Tibial nerve (tissue), 4 donors: ENCODE data around the gene C16orf96. TPM values are rescaled to one million over a fixed set of nuclear protein-coding genes. Genes with fewer than 3 reads are reported as not detected.

Experiments
- DNase-seq, 2 donors: peaks; one replicate each; pipeline ENCODE4 v3.0.0-alpha.2; 2019; ENCODE audit warnings: low spot score in 2 of 2
- H3K27ac ChIP-seq, 4 donors: fragments of 200-600 bp; sonication (generic) in 3 of 4; one replicate each; pipeline ENCODE4 v1.5.1; 2017 to 2019; ENCODE audit warnings: mild to moderate bottlenecking in 1 of 4
- H3K27me3 ChIP-seq, 2 donors: fragments of 200-600 bp; sonication (generic) in 1 of 2; one replicate each; pipeline versions ENCODE4 v1.5.1 to v1.6.0; 2017 to 2019
- H3K36me3 ChIP-seq, 3 donors: fragments of 200-600 bp; sonication (generic); one replicate each; pipeline ENCODE4 v1.5.1; 2018 to 2019
- H3K4me1 ChIP-seq, 4 donors: fragments of 200-600 bp; sonication (generic) in 3 of 4; one replicate each; pipeline ENCODE4 v1.5.1; 2017 to 2019
- H3K4me3 ChIP-seq, 4 donors: fragments of 200-600 bp; sonication (generic) in 3 of 4; one replicate each; pipeline ENCODE4 v1.5.1; 2017 to 2019; ENCODE audit warnings: mild to moderate bottlenecking in 1 of 4, moderate library complexity in 1 of 4
- H3K9me3 ChIP-seq, 4 donors: fragments of 200-600 bp; sonication (generic) in 3 of 4; one replicate each; pipeline ENCODE4 v1.5.1; 2017 to 2019
- EP300 ChIP-seq, 2 donors: sonication (generic); formaldehyde crosslinking; IDR thresholded peaks; one replicate each; pipeline ENCODE4 v1.6.1; 2017; ENCODE audit warnings: antibody characterized with exemption in 2 of 2, mild to moderate bottlenecking in 1 of 2
- POLR2A ChIP-seq, 2 donors: fragments of 450-650 bp; IDR thresholded peaks; one replicate each; pipeline ENCODE4 v1.6.1; 2017; ENCODE audit warnings: antibody characterized with exemption in 2 of 2, mild to moderate bottlenecking in 2 of 2, moderate library complexity in 2 of 2
- WGBS, 2 donors: methylation state at CpG; one replicate each; pipeline ENCODE4 v1.1.5; 2018; 5-methylcytosine and 5-hydroxymethylcytosine counted together
- total RNA-seq, 4 donors: library from RNA; depleted of rRNA; stranded (reverse); fragments of >200 nt; gene quantifications; one replicate each; pipeline ENCODE4 v1.1.0, GENCODE V29; 2016
- TF ChIP-seq, protein P1 (sequence below), 5 experiments: fragments of 200-600 bp in 3 of 5; fragments of 450-650 bp in 2 of 5; sonication (generic) in 3 of 5; IDR thresholded peaks; one replicate each; pipeline ENCODE4 v1.5.1; 2016 to 2019; ENCODE audit warnings: antibody characterized with exemption in 5 of 5, mild to moderate bottlenecking in 3 of 5, moderate library complexity in 2 of 5

The C16orf96 gene
- total RNA-seq, 4 donors from 2014 or later = 0.20 to 0.21 TPM; not detected in 2

DNA sequence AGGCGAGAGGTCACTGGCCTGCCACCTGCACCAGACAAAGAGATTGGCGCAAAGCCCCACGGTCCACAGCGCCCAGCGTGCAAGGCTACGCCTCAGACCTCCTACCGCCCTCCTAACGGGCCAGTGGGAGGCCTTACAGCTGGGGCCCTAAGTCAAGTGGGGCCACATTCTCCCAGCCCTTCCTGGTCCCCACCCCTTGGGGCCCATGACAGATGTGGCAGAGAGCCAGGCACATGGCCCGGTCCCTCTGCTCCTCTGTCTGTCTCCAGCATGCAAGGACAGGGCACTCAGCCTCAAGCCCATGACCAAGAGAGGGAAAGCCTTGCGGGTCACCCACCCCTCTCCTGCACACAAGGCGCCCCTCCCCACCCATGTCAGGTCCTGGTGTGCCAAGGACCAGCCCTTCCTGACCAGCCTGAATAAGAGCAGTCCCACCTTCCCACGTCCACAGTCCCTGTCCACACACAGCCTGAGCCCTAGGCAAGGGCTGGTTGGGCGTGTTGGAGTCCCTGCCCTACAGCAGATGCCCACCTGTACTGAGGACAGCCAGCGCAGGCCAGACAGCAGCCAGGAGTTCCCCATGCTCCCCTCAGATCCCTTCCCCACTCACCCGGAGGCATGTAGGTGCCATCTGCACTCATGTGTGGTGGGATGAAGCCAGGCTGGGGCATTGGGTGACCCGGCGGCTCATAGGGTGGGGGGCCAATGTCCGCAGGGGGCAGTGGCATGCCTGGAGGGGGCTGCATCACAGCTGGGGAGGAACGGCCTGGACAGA is 42.9 kb upstream of the C16orf96 start:
- WGBS, 2 donors = 86% methylated on average over 18 of the region's 19 CpGs
- no peak for DNase-seq
- Histone ChIP-seq H3K36me3 (peaks cover 0 to 57% (median 21%) of the 10 kb centered on the region in 3 donors), H3K4me1 (peaks cover 0 to 66% (median 25%) of the 10 kb centered on the region in 4 donors), H3K27me3 (no peaks in the 10 kb centered on the region), H3K9me3 (no peaks in the 10 kb centered on the region), H3K4me3 (no peak overlapping the region), H3K27ac (peak overlapping the region in 3 of 4 donors; percentile 69 to 90 (median 78))
- no peak for TF ChIP-seq POLR2A (IDR thresholded peaks at IDR 0.05)
- TF ChIP-seq EP300 (IDR thresholded peaks at IDR 0.05) = no peak
- TF ChIP-seq, protein P1, sequence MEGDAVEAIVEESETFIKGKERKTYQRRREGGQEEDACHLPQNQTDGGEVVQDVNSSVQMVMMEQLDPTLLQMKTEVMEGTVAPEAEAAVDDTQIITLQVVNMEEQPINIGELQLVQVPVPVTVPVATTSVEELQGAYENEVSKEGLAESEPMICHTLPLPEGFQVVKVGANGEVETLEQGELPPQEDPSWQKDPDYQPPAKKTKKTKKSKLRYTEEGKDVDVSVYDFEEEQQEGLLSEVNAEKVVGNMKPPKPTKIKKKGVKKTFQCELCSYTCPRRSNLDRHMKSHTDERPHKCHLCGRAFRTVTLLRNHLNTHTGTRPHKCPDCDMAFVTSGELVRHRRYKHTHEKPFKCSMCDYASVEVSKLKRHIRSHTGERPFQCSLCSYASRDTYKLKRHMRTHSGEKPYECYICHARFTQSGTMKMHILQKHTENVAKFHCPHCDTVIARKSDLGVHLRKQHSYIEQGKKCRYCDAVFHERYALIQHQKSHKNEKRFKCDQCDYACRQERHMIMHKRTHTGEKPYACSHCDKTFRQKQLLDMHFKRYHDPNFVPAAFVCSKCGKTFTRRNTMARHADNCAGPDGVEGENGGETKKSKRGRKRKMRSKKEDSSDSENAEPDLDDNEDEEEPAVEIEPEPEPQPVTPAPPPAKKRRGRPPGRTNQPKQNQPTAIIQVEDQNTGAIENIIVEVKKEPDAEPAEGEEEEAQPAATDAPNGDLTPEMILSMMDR (IDR thresholded peaks at IDR 0.05) = no peak

DNA sequence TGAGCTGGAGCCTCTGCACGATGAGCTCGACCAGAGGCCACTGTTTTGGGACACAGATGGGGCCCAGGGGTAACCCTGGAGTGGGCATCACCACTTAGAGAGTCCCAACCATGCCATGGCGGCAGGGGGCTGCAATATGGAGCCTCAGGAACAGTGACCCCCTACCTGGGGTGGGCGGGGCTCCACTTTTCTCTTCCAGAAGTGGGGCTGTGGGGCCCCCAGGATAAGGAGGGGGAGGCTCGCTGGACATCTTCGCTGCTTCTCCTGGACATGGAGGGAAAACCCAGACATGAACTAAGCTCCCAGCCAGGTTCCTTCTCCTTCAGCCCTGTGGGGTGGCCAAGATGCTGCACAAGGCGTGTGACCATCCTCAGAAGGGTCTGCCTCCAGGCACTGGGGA is 42.3 kb upstream of the C16orf96 start:
- Histone ChIP-seq H3K4me3 (no peak overlapping the region), H3K36me3 (peaks cover 0 to 51% (median 15%) of the 10 kb centered on the region in 3 donors), H3K9me3 (no peaks in the 10 kb centered on the region), H3K4me1 (peaks cover 0 to 66% (median 25%) of the 10 kb centered on the region in 4 donors), H3K27me3 (no peaks in the 10 kb centered on the region), H3K27ac (peak overlapping the region in 3 of 4 donors; percentile 69 to 90 (median 78))
- DNase-seq = no peak
- WGBS, 2 donors = 93 to 96% methylated on average over 6 to 7 of the region's 7 CpGs
- TF ChIP-seq, protein P1 (IDR thresholded peaks at IDR 0.05) = no peak
- no peak for TF ChIP-seq POLR2A (IDR thresholded peaks at IDR 0.05)
- TF ChIP-seq EP300 (IDR thresholded peaks at IDR 0.05) = no peak

DNA sequence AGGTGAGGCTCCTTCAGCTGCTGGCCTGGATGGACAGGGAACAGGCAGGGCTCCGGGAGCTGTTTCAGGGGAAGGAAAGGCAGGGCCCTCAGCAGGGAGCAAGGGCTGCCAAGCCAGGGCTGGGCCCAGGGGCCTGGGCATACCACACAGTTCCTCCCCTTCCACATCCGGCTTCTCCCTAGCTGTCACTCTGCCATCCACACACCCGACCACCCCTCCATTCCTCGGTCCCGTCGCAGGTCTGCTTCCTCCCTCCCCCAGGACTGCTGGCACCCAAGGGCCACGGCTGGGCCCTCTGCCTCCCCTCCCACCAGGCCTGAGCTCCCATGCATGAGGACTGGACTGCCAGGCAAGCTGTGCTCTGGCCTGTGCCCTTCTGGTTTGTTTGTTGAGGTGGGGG is 41.5 kb upstream of the C16orf96 start:
- Histone ChIP-seq H3K27me3 (no peaks in the 10 kb centered on the region), H3K4me1 (peaks cover 0 to 66% (median 25%) of the 10 kb centered on the region in 4 donors), H3K9me3 (no peaks in the 10 kb centered on the region), H3K4me3 (no peak overlapping the region), H3K36me3 (peaks cover 0 to 44% (median 12%) of the 10 kb centered on the region in 3 donors), H3K27ac (peak overlapping the region; percentile 10 to 90 (median 74))
- 25 to 27% methylated on average over 7 of the region's 7 CpGs for WGBS, 2 donors
- TF ChIP-seq EP300 (IDR thresholded peaks at IDR 0.05) (no peak), POLR2A (IDR thresholded peaks at IDR 0.05) (no peak)
- TF ChIP-seq, protein P1 (IDR thresholded peaks at IDR 0.05) = no peak
- DNase-seq = no peak

DNA sequence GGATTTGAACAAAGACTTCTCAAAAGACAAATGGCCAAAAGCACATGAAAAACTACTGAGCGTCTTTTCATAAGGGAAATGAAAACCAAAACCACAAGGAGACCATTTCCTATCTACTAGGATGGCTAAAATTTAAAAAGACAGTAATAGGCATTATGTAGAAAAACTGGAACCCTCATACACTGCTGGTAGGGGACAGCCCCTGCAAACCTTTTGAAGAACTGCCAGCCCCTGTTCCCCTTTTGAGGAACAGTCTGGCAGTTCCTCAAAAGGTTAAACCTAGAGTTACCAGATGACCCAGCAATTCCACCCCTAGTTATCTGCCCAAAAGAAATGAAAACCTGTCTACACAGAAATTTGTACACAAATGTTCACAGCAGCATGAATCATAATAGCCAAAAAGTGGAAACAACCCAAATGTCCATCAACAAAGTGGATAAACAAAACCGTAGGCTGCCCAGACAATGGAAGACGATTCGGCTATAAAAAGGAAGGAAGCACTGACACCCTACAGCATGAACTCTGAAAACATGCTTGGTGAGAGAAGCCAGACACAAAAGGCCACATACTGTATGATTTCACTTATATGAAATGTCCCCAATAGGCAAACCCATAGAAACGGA is 40.4 kb upstream of the C16orf96 start:
- DNase-seq = no peak
- Histone ChIP-seq H3K4me1 (peaks cover 0 to 65% (median 25%) of the 10 kb centered on the region in 4 donors), H3K36me3 (peaks cover 0 to 33% (median 9%) of the 10 kb centered on the region in 3 donors), H3K9me3 (no peaks in the 10 kb centered on the region), H3K4me3 (peak overlapping the region in 1 of 4 donors; percentile 1), H3K27me3 (no peaks in the 10 kb centered on the region), H3K27ac (peak overlapping the region in 3 of 4 donors; percentile 69 to 90 (median 78))
- peak in 1 of 2 donors; percentile 4 for TF ChIP-seq EP300 (IDR thresholded peaks at IDR 0.05)
- TF ChIP-seq, protein P1 (IDR thresholded peaks at IDR 0.05) = no peak
- TF ChIP-seq POLR2A (IDR thresholded peaks at IDR 0.05) = no peak
- 21 to 27% methylated on average over 5 of the region's 5 CpGs for WGBS, 2 donors
